HUES6 (cell line): ENCODE data around the gene RTL9.
A peak's percentile ranks its signal among the peaks of the same experiment; 100 is the strongest.
"Not testable (repeated sequence)": the region's sequence is repeated elsewhere in the genome, so short reads cannot be mapped to it uniquely, and the experiment has no call there.

Experiments used
- H3K27ac ChIP-seq: 2 replicates; pipeline ENCODE4 v1.7.0; 2013; ENCODE audit warnings: low read depth, mild to moderate bottlenecking, low read length, inconsistent platforms
- H3K27me3 ChIP-seq: 2 replicates; pipeline ENCODE4 v1.6.1; 2013; ENCODE audit warnings: low read length; ENCODE audit not compliant: control insufficient read depth, insufficient read depth
- H3K36me3 ChIP-seq: 2 replicates; pipeline ENCODE4 v1.6.1; 2013; ENCODE audit warnings: low read length; ENCODE audit not compliant: control insufficient read depth, insufficient read depth
- H3K4me1 ChIP-seq: 2 replicates; pipeline ENCODE4 v1.6.1; 2013; ENCODE audit warnings: low read length; ENCODE audit not compliant: control insufficient read depth, insufficient read depth
- H3K4me3 ChIP-seq: 2 replicates; pipeline ENCODE4 v1.5.1; 2013; ENCODE audit warnings: low read depth, low read length
- H3K9ac ChIP-seq: one replicate; pipeline ENCODE4 v1.6.1; 2013; ENCODE audit warnings: mild to moderate bottlenecking, low read length
- H3K9me3 ChIP-seq: 2 replicates; pipeline ENCODE4 v1.6.1; 2013; ENCODE audit warnings: low read depth, low read length; ENCODE audit not compliant: control insufficient read depth, insufficient read depth

The RTL9 gene

DNA sequence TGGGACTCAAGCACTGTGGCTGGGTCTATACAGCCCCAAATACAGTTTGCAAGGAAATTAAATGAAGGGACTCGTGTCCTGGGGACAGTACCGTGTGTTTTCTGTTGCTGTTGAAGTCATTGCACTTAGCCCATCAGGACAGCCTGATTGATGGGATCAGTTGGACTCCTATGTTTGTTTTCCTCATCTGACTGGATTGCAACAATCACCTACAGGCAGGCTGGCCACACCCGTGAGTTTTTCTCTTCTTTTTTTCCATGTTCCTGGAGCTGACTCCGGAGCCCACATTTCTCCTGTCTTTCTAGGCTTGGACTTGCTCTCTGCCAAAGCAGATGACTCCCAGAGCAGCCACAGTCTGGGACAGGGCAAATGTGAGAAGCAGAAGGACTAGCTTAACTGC, 38.1 kb downstream of the RTL9 start:
- Histone ChIP-seq H3K4me3 (no peak overlapping the region), H3K27me3 (no peaks in the 10 kb centered on the region; the same call in 1 of the 2 replicates), H3K9me3 (no peaks in the 10 kb centered on the region), H3K9ac (no peak overlapping the region), H3K4me1 (peaks cover 18% of the 10 kb centered on the region), H3K36me3 (no peaks in the 10 kb centered on the region), H3K27ac (no peak overlapping the region)

DNA sequence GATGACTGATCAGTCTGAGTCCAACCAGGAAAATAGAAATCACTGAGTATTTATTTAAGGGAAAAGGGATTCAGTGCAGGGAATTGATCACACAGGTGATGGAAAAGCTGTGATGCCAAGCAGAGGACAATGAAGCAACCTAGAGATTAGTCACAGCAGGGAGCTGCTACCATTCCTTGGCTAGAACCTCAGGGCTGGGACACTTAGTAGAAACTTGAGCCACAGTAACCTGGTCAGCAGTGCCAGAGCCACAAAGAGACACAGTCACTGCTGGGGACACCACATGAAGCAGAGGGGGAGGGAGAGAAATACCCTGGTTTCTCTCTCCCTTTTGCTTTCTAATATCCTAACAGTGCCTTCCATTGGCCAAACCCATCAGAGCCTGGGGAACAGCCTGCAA, 38.7 kb downstream of the RTL9 start:
- no peak overlapping the region for H3K27ac ChIP-seq
- H3K27me3 ChIP-seq: no peaks in the 10 kb centered on the region; the same call in 1 of the 2 replicates

DNA sequence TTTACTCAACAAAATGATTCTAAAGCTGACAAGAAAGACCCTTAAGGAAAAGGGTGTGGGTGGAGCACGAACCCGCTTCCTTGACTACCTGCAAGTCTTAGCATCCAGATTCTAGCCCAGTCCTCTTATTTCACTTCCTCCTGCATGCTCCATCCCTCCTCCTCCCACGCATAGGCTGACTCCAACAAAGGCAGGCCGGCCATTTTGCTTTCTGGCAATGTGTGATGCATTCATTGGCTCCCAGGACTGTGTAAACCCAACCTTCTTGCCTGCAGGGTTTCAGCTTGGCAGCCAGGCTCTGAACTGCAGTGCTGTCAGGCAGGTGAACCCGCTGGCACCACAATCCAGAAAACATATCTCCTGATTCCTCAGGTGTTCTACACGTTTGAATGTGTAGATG, 39.3 kb downstream of the RTL9 start:
- Histone ChIP-seq H3K36me3 (no peaks in the 10 kb centered on the region), H3K4me3 (no peak overlapping the region), H3K27ac (no peak overlapping the region), H3K4me1 (peaks cover 26% of the 10 kb centered on the region), H3K27me3 (no peaks in the 10 kb centered on the region; the same call in 1 of the 2 replicates), H3K9ac (no peak overlapping the region), H3K9me3 (no peaks in the 10 kb centered on the region)

More for the DNA sequence above, 38.7 kb downstream of the RTL9 start:
- no peaks in the 10 kb centered on the region for H3K9me3 ChIP-seq
- H3K4me1 ChIP-seq: peaks cover 21% of the 10 kb centered on the region
- H3K36me3 ChIP-seq: no peaks in the 10 kb centered on the region
- H3K9ac ChIP-seq: no peak overlapping the region
- no peak overlapping the region for H3K4me3 ChIP-seq

DNA sequence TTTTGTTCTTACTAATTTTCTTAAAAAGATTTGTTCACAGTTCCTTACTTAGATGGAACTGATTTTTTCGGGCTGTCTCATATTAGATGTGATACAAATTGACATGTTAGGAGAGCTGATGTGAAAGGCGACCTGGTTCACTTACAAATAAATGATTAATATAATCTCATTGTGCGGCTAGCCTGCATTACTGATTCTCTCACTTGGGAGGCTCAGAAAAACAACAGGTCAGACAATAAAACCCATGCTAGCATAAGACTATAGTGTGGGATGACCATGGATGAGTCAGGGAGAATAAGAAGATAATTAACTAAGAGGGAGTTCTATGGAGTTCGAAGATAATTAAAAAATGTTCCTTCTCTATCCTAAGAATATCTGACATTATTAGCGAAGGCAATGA, 40.8 kb downstream of the RTL9 start:
- Histone ChIP-seq H3K9ac (no peak overlapping the region), H3K36me3 (no peaks in the 10 kb centered on the region), H3K27me3 (no peaks in the 10 kb centered on the region; the same call in 1 of the 2 replicates), H3K4me3 (no peak overlapping the region), H3K9me3 (no peaks in the 10 kb centered on the region), H3K27ac (no peak overlapping the region), H3K4me1 (peaks cover 38% of the 10 kb centered on the region)

DNA sequence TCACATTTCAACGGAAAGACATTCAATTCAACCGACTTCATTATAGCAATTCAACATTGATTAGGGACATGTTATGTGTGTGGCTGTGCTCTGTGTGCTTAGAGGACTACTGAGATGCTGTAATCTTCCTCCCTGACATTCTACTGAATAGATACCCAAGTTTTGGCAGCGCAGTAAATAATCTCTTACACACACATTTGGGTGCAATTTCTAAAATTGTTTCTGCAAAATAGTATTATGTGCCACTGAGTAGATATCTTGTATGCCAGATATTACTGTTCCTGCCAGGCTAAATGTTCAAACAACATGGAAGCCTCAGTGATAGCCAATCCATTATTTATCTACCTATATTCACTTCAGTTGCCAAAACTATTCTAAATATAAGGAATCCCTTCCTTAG, 41.3 kb downstream of the RTL9 start:
- Histone ChIP-seq H3K9ac (no peak overlapping the region), H3K4me3 (no peak overlapping the region), H3K36me3 (no peaks in the 10 kb centered on the region), H3K27me3 (no peaks in the 10 kb centered on the region; the same call in 1 of the 2 replicates), H3K9me3 (no peaks in the 10 kb centered on the region), H3K27ac (no peak overlapping the region), H3K4me1 (peaks cover 42% of the 10 kb centered on the region)

DNA sequence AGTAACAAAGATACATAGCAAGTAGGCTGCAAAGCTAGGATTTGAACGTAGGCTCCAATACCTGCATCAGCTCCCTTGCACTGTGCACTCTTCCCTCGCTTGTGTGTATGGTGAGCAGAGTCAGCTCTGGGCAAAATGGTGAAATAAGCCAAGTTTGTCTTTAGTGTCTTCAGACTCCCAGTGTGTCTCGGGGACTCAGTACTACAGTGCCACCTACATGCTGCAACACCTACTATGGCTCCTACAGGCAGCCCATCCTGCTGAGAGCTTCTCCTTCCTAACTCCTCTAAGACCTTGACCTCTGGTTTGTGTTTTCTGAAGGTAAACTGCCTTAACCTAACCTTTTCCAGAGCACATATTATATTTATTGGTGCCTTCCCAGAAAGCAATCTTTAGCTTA, 42.5 kb downstream of the RTL9 start:
- no peaks in the 10 kb centered on the region; the same call in 1 of the 2 replicates for H3K27me3 ChIP-seq
- H3K9ac ChIP-seq: no peak overlapping the region
- H3K36me3 ChIP-seq: no peaks in the 10 kb centered on the region
- H3K4me3 ChIP-seq: no peak overlapping the region
- peaks cover 49% of the 10 kb centered on the region for H3K4me1 ChIP-seq
- H3K9me3 ChIP-seq: no peaks in the 10 kb centered on the region
- no peak overlapping the region for H3K27ac ChIP-seq

DNA sequence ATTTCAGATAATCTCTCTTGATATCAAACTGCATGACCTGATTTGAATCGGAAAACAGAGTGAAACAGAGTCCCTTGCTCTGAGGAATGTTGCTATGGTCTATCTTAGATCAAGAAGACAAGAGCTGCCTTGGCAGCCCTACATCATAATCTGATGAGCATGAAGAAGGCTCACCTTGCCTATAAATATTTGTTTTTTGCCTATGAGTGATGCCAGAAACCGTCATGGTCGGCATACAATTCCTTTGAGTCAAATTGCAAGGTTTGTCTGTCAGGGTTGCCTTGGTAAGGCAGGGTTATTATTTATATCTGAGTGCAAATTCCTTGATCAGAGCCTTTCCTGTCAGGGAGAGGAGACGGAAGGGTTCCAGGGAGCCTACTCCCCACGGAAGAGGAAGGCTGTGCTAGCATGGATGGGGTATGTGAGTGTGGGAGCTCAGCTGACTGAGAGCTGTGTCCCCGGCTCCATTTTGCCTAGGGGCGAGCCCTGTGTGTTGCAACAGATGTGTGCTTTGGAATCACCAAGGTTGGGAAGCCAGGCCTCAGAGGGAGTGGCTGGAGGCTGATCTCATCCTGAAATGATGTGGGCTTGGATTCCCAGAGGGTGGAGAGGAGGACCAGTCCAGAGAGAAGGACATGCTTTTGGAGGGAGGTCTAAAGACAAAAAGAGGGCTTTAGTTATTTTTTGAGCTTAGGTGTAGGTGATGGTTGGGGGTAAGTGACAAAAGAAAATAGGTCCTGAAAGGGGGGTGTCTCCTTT, 43.6 kb downstream of the RTL9 start:
- H3K4me1 ChIP-seq: peaks cover 44% of the 10 kb centered on the region

DNA sequence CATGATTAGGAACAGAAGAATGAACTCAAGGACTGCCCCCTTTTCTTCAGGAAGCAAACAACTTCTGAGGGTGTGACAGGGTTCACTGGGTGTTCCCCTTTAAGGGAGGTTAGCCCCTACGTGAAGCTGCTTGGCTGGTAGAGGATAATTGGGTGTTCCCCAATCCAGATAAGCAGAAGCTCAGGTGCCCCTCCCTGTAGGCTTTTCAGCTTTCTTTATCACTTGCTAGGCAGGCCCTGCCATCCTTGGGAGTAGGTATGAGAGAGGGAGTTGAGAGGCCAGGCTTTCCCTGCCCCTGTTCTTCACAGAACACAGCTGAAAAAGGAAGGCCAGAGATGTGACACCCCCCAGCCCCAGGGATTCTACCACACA, 44.2 kb downstream of the RTL9 start:
- Histone ChIP-seq H3K36me3 (no peaks in the 10 kb centered on the region), H3K4me1 (peaks cover 43% of the 10 kb centered on the region), H3K27ac (no peak overlapping the region), H3K9me3 (no peaks in the 10 kb centered on the region), H3K4me3 (no peak overlapping the region), H3K27me3 (no peaks in the 10 kb centered on the region; the same call in 1 of the 2 replicates), H3K9ac (no peak overlapping the region)

More for the DNA sequence above, 43.6 kb downstream of the RTL9 start:
- Histone ChIP-seq H3K27me3 (no peaks in the 10 kb centered on the region; the same call in 1 of the 2 replicates), H3K4me3 (no peak overlapping the region), H3K9me3 (no peaks in the 10 kb centered on the region), H3K27ac (no peak overlapping the region), H3K36me3 (no peaks in the 10 kb centered on the region), H3K9ac (no peak overlapping the region)

DNA sequence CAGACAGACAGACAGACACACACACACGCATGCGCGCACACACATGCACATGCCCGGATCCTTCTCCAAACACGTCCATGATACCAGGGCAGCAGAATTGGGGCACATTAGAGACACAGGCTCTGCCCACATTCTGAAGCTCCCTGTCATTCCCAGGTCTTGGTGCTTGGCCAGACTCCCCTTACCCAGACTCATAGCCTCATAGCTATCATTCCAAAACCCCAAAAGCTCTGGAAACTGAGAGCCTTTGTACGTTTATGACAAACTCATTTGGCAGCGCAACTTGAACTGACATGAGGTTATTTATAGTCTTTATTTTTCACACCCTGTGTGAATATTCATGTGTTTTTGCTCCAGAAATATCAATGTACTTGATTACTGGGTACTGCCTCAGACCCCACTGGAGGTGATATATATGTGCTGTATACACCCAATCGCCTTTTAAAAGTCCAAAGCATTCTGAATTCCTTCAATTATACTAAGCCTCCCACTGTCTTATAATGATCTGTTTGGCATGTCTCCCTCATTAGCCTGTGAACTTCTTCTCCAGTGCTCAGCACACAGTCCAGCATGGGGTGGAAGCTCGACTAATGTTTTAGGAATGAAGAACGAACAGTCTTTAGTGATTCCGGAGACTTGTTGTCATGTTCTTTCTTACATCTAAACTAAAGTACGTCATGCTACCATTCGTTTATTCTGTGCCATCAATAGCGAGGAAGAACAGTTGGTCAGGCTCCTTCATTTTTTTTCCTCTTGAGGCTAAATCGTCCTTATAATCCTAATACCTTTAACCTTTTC, 45.0 kb downstream of the RTL9 start:
- Histone ChIP-seq H3K27me3 (no peaks in the 10 kb centered on the region; the same call in 1 of the 2 replicates), H3K9ac (no peak overlapping the region), H3K4me3 (no peak overlapping the region), H3K9me3 (no peaks in the 10 kb centered on the region), H3K27ac (no peak overlapping the region), H3K36me3 (no peaks in the 10 kb centered on the region), H3K4me1 (peaks cover 43% of the 10 kb centered on the region)

DNA sequence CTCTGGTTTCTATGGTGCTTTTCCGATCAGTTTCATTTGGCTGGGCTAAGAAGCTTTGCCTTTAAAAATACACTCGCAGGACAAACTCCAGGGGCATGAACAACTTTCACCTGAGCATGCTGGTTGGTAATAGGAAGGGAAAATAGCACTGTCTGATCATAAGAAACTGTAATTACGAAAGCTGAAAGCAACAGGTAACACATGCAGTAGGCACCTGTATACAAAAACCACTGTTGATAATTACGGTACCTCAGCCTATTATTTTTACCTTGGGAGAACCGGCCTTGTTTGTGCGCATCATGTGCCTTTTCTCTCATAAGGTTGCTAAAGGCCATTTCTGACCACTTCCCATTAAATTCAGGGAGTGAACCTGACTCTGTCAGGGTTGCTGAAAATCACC, 45.7 kb downstream of the RTL9 start:
- Histone ChIP-seq H3K4me1 (peaks cover 37% of the 10 kb centered on the region), H3K36me3 (no peaks in the 10 kb centered on the region), H3K27ac (peak overlapping the region; percentile 39; the same call in 1 of the 2 replicates), H3K4me3 (no peak overlapping the region), H3K27me3 (no peaks in the 10 kb centered on the region; the same call in 1 of the 2 replicates), H3K9ac (no peak overlapping the region), H3K9me3 (no peaks in the 10 kb centered on the region)

DNA sequence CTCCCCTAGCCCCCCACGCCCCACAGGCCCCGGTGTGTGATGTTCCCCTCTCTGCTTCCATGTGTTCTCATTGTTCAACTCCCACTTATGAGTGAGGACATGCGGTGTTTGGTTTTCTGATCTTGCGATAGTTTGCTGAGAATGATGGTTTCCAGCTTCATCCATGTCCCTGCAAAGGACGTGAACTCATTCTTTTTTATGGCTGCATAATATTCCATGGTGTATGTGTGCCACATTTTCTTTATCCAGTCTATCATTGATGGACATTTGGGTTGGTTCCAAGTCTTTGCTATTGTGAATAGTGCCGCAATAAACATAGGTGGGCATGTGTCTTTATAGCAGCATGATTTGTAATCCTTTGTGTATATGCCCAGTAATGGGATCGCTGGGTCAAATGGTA, 47.6 kb downstream of the RTL9 start:
- not testable (repeated sequence) for H3K36me3 ChIP-seq, H3K27ac ChIP-seq, H3K9ac ChIP-seq, H3K9me3 ChIP-seq, H3K4me3 ChIP-seq, H3K27me3 ChIP-seq
- H3K4me1 ChIP-seq: peaks cover 40% of the 10 kb centered on the region
